NCI-H82 treated with DMSO at 0.1 percent for 48 hours (cell line): Measurements from ENCODE around the gene GPR37L1.
"Not testable (repeated sequence)": the region's sequence is repeated elsewhere in the genome, so short reads cannot be mapped to it uniquely, and the experiment has no call there.

ENCODE experiments used
- DNase-seq: peaks from one replicate; lab custom pipeline; 2025; ENCODE audit not compliant: unreplicated experiment; lab: John Stamatoyannopoulos, UW

The GPR37L1 gene

DNA sequence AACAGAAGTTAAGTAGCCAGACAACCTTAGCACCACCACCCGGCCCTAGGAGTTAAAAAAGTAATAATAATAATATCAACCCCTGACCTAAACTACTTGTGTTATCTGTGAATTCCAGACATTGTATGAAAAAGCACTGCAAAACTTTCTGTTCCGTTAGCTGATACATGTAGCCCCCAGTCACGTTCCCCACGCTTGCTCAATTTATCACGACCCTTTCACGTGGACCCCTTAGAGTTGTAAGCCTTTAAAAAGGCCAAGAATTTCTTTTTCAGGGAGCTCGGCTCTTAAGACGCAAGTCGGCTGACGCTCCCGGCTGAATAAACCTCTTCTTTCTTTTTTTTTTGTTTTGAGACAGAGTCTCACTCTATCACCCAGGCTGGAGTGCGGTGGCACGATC, 44.3 kb downstream of the GPR37L1 start:
- not testable (repeated sequence) for DNase-seq

- DNase-seq: no peak
Observed at GRCh38 chr1:202167708-202168415, 45.1 kb downstream of the GPR37L1 start.

DNA sequence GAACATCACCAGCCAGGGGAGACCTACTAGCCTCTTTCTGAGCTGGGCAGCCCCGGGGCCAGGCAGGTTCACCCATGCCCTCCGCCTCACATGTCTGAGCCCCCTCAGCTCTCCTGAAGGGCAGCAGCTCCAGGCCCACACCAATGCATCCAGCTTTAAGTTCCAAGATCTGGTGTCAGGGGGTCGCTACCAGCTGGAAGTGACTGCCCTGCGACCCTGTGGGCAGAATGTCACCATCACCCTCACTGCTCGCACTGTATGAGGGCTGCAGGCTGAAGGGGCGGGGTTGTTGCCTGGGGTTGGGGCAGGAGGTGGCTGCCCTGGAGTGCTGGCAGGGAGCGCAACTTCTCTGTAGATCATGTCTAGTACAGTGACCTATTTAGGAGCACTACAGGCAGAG, 46.1 kb downstream of the GPR37L1 start:
- DNase-seq: no peak

DNA sequence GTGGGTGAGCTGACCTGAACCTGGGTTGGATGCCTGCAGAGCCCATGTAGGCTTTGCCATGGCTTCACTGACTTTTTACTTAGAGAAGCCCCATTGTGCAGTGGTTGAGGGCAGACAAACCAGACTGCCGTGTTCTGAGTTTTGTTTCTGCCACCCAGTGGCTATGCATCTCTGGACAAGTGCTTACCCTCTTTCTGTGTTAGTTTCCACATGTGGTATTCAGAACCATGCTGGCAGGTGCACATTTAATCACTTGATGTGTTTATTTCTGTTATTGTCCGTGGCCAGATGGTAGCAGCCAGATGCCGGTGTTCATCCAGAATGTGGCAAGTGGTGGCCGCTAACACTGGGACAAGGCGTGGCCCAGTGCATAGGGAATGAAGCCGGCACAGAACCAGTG, 48.0 kb downstream of the GPR37L1 start:
- DNase-seq: peak; percentile 27

DNA sequence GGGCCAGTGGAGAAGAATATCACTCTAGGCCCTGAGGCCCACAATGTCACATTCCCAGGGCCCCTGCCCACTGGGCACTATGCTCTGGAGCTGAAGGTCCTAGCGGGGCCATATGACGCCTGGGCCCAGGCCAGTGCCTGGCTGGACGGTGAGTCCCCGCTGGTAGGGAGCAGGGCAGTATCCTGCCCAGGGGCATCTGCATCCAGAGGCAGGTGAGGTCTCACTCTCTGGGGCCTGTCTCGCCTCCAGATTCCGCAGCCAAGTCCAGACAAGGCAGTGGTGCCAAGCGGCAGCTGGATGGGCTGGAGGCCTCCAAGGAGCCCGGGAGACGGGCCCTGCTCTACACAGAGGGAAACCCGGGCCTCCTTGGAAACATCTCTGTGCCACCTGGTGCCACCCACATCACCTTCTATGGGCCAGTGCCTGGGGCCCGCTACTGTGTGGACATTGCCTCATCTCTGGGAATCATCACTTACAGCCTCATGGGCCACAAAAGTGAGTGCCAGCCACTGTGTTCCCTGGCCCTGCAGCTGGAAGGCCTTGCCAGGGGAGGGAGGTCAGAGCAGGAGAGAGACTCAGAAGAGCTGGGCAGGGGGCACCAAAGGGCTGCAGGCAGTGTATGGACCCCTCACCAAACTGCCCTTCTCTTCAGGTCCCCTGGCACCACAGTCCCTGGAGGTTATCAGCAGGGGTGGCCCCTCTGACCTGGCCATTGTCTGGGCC, 48.7 kb downstream of the GPR37L1 start:
- no peak for DNase-seq

GRCh38 chr1:202172015-202172355, 49.3 kb downstream of the GPR37L1 start:
- DNase-seq: no peak

- no peak for DNase-seq
Observed at GRCh38 chr1:202173993-202174392, 51.3 kb downstream of the GPR37L1 start.

- DNase-seq: no peak
Observed at GRCh38 chr1:202176949-202177927, 54.5 kb downstream of the GPR37L1 start.

DNA sequence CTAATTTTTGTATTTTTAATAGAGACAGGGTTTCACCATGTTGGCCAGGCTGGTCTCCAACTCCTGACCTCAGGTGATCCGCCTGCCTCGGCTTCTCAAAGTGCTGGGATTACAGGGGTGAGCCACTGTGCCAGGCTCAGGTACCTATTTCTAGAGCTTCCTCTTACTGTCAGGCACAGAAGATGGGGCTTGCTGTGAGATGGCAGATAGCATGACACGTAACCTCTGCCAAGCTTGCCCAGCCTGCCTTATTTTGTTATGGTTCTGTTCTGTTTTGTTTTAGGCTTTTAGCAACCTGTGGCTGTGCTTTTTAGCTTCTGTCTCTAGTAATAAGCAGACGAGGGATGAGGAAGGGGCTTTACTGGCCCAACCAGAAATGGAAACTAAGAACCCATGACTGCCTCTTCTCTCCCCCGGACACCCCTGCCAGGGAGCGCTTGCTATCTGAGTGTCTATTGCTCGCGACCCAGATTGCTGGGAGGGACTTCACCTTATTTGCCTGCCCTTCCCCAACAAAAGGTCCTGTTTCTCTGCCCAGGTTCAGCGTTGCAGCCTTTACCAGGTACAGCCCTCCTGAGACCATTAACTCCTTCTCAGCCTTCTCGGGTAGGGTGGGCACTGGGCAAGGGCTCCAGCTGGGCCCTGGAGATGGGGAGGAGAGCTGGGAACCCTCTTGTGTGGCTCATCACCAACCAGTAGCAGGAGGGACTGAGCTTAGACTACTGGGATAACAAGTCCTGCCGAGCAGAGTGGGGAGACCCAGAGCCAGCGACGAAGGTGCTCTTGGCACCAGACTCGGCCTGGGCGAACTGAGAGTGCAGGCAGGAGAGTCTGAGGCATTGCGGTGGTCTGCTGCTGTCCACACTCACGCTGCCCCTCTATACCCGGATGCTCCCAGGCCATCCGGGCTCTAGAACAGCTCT, 57.4 kb downstream of the GPR37L1 start:
- DNase-seq: no peak

DNA sequence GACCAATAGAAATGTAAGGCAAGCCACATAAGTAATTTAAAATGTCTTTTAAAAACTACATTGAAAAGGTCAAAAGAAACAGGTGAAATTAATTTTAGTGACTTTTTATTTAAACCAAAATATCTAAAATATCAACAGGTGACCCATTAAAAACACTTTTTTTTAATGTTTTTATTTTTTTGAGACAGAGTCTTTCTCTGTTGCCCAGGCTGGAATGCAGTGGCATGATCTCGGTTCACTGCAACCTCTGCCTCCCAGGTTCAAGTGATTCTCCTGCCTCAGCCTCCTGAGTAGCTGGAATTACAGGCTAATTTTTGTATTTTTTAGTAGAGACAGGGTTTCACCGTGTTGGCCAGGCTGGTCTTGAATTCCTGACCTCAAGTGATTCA, 58.0 kb downstream of the GPR37L1 start:
- DNase-seq: not testable (repeated sequence)

DNA sequence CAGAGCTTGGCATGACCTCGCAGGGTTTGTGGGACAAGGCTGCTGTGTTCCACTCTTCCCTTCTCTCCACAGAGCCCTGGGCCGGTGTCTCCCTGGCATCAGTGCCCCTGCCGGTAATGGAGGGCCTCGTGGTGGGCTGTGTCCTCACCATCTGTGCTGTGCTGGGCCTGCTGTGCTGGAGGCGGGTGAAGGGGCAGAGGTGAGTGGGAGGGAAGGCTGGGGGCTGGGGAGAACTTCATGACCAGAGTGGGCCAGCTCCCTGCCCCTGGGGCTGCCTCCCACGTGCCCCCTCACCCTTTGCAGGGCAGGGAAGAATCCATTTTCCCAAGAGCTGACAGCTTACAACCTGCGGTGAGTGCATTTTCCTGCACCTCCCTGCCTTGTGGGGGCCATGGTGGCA, 58.9 kb downstream of the GPR37L1 start:
- DNase-seq: no peak

GRCh38 chr1:202182040-202182877, 59.5 kb downstream of the GPR37L1 start:
- DNase-seq: peak; percentile 40
